HG03442 (cell line): ENCODE measurements around the gene ERC2.
"Not testable (repeated sequence)": the region's sequence is repeated elsewhere in the genome, so short reads cannot be mapped to it uniquely, and the experiment has no call there.

Experiments used
- ATAC-seq: cut with Tn5 transposase; IDR thresholded peaks from one replicate; pipeline ENCODE4 v1.9.1; 2021; ENCODE audit warnings: mild to moderate bottlenecking, moderate library complexity; ENCODE audit not compliant: unreplicated experiment

Gene ERC2

DNA sequence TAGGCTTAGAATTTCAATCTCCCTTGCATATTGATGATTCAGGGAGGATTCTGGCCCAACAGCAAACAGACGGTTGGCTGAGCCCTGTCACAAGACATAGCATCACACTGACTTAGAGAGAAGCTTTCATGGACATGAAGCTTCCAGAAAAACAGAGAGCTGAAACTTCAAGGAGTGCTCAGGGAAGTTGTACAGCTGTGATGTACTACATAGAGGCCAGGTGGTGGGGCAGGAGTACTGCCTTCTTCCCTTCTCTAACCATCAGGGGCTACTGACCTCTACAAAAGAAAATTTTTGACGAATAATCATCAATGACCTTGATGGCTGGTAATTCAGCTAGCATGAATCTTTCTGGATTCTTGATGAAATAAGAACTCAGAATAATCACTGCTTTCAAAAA lies 378.5 kb downstream of the ERC2 start:
- ATAC-seq: no peak

DNA sequence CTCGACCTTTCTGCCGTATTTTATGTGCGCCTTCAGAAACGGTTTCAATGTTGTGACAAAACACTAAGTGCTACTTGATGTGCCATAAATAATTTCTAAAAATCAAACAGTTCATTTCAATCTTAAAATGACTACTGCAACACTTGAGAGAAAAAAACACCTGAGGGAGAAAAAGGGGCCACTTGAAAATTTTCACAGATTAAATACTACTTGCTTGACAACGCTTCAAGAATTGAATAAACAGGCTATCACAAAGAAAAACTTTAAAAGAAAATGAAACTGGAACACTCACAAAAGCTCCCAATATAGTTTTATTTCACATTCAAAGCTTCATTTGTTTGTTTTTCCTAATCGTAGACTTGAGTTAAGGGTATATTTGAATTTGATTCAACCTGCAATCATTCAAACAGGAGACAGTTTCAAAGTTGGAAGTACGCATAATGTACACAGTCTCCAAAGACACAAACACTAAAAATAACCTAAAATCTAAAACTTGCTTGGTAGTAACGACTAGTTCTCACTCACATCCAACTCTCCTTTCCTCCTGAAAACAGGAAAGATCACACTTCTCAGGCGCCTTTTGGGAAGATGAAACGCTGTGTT lies 380.7 kb downstream of the ERC2 start:
- ATAC-seq: no peak

DNA sequence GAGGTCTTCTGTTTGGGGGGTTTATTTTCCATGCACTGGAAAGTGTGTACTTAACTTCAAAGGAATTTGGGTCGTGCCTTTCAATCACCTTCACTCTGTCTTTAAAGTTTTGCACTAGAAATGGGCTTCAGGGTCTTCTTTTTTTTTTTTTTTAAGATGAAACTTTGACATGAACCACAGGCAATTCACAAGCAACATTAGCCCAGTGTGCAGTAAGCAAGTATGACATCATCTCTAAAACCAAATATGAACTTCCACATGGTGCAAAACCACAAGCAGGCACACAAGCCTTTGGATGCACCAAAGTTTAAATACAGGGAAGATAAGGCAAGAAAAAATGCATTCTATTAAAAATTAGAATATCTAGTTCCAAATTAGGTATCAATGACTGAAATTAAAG lies 381.9 kb downstream of the ERC2 start:
- ATAC-seq: no peak

DNA sequence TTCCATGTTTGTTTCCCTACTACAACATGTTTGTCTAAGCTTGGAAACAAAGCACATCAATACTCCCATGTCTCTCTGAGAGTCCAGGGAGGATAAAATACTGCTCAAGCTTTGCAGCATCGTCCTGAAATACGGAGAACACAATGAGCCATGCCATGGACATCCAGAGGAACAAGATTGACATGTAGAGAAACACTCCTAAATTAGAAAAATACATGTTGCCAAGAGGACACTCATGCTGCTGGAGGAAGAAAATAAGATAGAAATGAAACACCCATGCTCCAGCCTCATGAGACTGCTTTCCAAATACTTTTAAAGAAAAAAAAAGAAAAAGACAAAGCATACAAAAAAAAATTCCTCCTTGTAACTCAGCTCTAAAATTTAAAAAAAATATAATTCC lies 387.0 kb downstream of the ERC2 start:
- ATAC-seq: no peak

GRCh38 chr3:56076746-56077145 lies 391.5 kb downstream of the ERC2 start:
- ATAC-seq: no peak

GRCh38 chr3:56075089-56075488 lies 393.2 kb downstream of the ERC2 start:
- no peak for ATAC-seq

DNA sequence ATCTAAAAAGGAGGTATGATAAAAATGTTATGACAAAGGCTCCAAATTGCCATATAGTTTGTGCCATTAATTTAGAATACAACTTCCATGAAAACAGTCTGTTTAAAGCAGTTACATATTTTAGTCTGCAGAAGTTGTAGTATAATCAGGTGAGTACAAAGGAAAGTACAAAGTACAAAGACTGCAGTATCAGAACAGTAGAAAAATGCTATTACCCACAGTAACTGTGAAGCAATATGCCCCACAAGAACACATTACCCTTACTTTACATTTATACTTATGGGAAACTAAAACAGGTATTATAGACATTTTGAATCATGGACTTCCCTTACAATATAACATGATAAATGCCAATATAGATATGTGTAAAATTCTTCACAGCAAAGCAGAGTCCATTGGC lies 398.5 kb downstream of the ERC2 start:
- no peak for ATAC-seq

DNA sequence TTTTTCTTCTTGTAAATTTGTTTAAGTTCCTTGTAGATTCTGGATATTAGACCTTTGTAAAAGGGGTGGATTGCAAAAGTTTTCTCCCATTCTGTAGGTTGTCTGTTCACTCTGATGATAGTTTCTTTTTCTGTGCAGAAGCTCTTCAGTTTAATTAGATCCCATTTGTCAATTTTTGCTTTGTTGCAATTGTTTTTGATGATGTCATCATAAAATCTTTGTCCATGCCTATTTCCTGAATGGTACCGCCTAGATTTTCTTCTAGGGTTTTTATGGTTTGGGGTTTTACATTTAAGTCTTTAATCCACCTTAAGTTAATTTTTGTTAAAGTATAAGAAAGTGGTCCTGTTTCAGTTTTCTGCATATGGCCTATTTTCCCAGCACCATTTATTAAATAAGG lies 401.9 kb downstream of the ERC2 start:
- not testable (repeated sequence) for ATAC-seq

GRCh38 chr3:56064684-56065083 lies 403.6 kb downstream of the ERC2 start:
- ATAC-seq: no peak

- no peak for ATAC-seq
Observed at GRCh38 chr3:56061279-56061626, 407.0 kb downstream of the ERC2 start.

- ATAC-seq: no peak
Observed at GRCh38 chr3:56060521-56061278, 407.6 kb downstream of the ERC2 start.

DNA sequence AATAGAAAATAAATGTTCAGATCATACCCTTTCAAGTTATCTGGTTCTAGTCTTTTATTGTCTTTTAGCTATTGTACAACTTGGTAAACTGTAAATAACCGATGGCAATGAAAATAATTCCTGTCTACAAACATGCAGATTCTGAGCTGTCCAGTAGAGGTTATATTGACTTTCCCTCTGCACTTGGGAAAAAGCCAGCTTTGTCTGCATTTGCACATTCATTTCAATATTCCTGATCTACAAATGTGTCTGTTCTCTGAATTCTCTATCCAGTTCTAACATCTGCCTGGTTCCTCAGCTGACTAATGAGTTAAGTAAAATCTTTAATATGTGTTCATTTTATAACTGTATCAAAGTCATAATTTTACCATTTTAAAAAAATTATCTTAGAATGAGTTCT lies 408.5 kb downstream of the ERC2 start:
- no peak for ATAC-seq

GRCh38 chr3:56055951-56056350 lies 412.3 kb downstream of the ERC2 start:
- ATAC-seq: no peak

GRCh38 chr3:56055546-56055945 lies 412.7 kb downstream of the ERC2 start:
- ATAC-seq: no peak

DNA sequence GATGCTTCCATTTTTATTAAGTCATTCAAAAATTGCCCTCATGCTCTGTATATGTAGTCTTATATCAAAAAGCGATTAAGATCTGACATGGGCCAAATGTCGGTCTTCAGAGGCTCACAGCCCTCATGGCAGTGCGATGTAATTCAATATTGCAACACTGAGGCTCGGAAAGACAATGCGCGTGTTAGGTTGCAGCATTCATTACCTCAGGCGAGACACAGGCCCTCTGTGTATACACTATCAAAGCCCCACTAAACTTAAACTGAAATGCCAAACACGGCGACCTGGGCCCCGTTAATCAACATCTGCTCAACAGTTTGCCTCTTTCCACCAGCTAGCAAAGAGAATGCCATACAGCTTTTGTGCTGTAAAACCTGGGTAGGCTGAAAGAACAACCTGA lies 413.4 kb downstream of the ERC2 start:
- ATAC-seq: no peak

DNA sequence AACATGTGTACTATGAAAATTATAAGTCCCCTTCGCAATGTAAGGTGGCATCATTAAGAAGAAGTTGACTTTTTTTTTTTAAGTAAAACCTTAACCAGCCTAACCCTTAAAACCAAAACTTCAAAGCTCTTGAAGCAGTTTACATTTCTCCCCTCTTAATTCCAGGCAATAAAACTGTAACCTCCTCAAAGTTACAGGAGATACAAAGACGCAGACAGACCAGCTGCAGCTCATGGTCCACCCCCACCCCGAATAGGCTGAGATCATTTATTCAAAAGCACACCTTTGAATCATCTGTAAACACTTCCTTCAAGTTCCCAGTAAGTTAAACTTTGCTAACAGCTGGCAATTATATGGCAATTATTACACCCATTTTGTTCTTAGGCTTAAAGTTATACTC lies 414.5 kb downstream of the ERC2 start:
- no peak for ATAC-seq

GRCh38 chr3:56052188-56052587 lies 416.1 kb downstream of the ERC2 start:
- ATAC-seq: no peak

GRCh38 chr3:56051052-56051451 lies 417.2 kb downstream of the ERC2 start:
- ATAC-seq: no peak

DNA sequence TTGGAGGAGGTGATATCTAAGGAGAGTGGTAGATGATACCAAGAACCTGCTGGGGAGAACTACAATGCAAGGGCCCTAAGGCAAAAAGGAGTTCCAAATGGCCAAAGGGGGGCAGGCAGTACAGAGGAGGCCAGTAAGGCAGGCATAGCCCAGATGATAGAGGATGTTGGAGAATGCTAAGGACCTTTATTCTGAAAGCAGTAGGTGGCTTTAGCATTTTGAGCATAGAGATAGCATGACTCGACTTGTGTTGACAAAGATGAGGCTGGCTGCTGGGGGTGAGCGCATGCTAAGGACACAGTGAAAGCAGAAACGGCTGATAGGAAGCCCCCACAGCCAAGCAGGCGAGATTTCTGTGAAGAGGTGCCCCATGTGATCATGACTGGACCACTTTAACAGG lies 419.3 kb downstream of the ERC2 start:
- ATAC-seq: no peak

DNA sequence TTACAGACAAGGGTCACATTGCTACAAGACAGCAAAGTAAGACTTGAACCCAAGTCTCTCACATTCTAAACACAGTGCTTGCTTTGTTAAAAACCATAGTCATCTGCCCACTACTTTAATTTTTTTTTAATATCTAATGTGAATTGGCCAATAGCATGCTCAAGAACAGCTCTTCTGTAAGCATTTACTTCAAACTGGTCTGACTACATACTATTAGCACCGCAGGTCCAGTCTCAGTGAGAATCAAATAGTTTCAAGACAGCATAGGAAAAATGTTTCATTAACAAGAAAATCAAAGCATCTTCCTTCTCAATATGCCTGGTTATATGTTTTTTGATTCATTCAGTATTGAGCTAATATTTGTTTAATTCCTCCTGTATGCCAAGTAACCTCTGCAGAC lies 419.9 kb downstream of the ERC2 start:
- ATAC-seq: no peak

DNA sequence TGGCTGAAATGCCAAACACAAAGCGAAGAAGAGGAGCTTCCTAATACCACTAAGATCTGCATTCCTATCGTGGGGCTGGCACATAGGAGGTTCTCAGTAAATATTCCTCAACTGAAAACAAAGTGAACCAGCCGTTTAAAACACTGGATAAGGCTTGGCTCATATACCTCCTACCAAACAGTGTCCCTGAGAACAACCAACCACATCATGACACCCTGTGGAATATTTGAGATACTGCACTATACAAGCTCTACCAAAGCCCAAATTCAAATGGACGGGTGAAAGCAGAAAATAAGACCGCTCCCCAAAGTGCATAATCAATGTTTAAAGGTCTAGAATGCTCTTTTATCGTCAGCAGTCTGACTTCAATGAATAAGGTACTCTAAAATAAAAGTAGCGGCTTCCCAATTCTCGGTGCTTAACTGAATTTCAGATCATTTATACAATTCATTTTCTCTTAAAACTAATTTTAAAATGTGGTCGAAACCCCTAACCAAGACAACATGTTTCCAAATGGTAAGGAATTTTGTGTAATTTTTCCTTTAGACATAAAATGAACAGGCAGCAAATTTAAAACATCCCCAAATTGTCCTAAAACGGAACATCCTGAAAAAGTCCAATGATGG lies 425.8 kb downstream of the ERC2 start:
- no peak for ATAC-seq

DNA sequence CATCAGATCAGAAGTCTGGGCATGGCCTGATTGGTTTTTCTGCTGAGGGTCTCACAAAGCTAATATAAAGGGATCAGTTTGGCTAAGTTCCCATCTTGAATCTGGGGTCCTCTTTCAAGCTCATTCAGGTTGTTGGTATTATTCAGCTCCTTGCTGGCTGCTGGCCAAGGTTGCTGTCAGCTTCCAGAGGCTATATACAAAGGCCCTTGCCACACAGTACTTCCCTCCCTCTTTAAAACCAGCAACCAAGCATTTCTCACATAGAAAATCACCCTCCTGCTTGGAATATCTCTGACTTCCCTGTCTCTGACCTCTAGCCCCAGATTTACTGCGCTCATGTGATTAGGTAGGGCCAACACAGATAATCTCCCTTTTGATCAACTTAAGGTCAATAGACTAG lies 442.9 kb downstream of the ERC2 start:
- ATAC-seq: no peak

- ATAC-seq: no peak
Observed at GRCh38 chr3:56023546-56023945, 444.7 kb downstream of the ERC2 start.
